HG03039 (cell line): ENCODE measurements around the gene ADGRA1.
"Not testable (repeated sequence)": the region's sequence is repeated elsewhere in the genome, so short reads cannot be mapped to it uniquely, and the experiment has no call there.

Experiments used
- ATAC-seq: cut with Tn5 transposase; IDR thresholded peaks from one replicate; pipeline ENCODE4 v1.9.1; 2021; ENCODE audit warnings: mild to moderate bottlenecking, moderate library complexity; ENCODE audit not compliant: unreplicated experiment

ADGRA1 gene

DNA sequence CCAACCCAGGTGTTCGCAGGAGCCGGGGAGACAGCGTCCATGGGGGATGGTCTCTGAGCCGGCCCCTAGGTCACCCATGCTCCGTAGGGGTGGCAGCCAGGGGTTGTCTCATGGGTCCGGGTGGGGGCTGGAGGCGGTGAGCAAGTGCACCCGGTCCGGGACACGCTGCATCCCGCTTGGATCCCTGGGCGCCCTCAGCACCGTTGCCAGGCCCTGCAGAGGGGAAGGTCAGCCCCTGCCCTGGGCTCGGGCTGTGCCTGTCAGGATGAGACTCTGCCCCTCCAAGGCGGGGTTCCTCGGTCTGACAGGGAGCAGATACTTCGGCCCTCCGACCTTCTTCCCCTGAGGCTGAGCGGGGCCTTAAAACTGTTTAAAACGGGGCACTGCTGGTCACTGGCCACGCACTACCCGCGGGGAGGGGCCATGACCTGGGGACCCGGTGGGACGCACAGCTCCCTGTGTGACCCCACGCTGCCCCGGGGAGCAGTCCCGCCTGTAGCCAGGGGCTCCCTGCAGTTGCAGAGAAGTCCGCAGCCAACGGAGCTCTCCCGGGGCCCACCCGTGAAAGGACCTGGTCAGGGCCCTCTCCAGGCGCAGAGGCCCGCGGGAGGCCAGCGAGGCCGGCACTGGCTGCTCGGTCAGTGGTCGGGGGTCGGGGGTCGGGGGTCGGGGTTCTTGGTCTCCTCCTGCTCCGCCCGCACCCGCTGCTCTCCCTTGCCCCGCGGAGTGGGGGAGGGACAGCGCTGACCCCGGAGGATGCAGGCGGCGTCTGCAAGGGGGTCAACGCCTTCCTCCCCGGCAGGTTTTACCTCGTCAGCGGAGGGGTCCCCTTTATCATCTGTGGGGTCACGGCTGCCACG, 38.9 kb downstream of the ADGRA1 start:
- ATAC-seq = no peak

DNA sequence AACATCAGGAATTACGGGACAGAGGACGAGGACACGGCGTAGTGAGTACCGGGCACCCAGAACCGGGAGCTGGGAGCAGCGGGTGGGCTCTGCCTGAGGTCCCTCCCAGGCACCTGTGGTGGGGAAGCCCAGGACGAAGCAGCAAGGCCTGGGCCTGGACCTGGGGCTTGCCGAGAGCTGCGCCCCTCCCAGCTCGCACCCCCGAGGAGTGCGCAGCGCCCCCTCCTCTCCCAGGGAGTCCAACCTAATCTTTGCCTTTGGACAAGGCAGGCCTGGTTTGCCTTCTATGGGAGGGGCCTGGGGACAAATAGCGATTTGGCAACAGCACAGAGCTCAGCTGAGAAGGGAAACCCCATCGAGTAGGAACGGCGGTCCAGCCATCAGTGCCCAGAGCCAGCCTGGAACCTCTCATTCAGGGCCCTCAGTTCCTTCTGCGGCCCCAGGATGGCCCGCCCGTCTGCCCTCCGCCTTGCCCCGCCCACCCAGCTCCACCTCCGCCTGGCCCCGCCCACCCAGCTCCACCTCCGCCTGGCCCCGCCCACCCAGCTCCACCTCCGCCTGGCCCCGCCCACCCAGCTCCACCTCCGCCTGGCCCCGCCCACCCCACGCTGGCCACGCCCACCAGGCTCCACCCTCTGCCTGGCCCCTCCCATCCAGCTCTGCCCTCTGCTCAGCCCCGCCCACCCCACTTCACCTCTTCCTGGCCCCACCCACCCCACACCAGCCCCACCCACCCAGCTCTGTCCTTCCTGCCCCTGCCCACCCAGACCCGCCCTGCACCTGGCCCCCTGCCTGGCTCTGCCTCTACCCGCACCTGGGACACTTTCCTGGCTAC, 39.8 kb downstream of the ADGRA1 start:
- ATAC-seq = no peak

GRCh38 chr10:133128126-133129070, 40.7 kb downstream of the ADGRA1 start:
- ATAC-seq = no peak

DNA sequence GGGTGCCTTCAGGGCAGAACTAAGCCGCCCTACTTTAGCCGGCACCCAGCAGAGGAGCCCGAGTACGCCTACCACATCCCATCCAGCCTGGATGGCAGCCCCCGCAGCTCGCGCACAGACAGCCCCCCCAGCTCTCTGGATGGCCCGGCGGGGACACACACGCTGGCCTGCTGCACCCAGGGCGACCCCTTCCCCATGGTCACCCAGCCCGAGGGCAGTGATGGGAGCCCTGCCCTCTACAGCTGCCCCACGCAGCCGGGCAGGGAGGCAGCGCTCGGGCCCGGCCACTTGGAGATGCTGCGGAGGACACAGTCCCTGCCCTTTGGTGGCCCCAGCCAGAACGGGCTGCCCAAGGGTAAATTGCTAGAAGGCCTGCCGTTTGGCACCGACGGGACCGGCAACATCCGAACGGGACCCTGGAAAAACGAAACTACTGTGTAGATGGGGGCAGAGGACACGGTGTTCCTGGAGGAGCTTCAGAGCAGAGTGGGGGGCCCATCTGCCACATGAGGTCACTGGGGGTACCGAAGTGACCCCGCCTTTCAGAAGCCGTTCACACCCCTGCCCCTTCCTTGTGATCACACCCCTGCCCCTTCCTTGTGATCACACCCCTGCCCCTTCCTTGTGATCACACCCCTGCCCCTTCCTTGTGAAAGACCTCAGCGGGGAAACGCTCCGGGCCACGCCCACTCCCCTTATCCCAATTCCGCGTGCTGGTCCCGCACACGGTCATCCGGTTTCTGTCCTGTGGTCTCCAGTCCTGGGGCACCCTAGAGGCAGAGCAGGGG, 41.5 kb downstream of the ADGRA1 start:
- ATAC-seq = no peak

GRCh38 chr10:133129859-133130495, 42.3 kb downstream of the ADGRA1 start:
- ATAC-seq = no peak

DNA sequence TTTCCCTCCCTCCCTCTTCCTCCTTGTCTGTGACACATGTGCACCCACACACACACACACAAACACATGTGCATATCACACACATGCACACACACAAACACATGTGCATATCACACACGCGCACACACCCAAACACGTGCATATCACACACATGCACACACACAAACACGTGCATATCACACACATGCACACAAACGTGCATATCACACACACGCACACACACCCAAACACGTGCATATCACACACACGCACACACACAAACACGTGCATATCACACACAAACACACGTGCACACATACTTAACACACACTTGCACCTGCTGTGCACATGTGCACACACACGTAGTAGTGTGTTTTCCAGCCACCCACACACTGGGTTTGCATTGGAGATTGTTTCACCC, 42.9 kb downstream of the ADGRA1 start:
- ATAC-seq = no peak

- no peak for ATAC-seq
Measured at GRCh38 chr10:133131053-133131452, 43.3 kb downstream of the ADGRA1 start.

DNA sequence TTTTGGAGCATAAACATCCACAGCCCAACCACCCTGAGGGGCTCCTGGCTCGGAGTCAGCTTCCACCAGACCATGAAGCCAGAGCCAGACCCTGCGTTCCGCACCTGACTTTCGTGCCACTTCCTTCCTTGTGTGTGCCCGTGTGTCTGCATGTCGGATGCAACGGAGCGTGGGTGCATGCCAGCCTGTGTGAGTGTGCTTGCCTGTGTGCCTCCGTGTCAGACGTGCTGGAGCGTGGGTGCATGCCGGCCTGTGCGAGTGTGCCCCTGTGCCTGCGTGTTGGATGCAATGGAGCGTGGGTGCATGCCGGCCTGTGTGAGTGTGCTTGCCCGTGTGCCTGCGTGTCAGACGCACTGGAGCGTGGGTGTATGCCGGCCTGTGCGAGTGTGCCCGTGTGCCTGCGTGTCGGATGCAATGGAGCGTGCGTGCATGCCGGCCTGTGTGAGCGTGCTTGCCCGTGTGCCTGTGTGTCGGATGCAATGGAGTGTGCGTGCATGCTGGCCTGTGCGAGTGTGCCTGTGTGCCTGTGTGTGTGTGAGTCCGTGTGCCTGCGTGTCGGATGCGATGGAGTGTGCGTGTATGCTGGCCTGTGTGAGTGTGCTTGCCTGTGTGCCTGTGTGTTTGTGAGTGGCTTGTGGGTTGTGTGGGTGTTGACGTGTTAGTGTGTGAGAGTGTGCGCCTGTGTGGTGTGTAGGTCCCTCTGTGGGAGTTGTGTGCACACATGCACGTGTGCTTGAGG, 44.2 kb downstream of the ADGRA1 start:
- ATAC-seq = no peak

DNA sequence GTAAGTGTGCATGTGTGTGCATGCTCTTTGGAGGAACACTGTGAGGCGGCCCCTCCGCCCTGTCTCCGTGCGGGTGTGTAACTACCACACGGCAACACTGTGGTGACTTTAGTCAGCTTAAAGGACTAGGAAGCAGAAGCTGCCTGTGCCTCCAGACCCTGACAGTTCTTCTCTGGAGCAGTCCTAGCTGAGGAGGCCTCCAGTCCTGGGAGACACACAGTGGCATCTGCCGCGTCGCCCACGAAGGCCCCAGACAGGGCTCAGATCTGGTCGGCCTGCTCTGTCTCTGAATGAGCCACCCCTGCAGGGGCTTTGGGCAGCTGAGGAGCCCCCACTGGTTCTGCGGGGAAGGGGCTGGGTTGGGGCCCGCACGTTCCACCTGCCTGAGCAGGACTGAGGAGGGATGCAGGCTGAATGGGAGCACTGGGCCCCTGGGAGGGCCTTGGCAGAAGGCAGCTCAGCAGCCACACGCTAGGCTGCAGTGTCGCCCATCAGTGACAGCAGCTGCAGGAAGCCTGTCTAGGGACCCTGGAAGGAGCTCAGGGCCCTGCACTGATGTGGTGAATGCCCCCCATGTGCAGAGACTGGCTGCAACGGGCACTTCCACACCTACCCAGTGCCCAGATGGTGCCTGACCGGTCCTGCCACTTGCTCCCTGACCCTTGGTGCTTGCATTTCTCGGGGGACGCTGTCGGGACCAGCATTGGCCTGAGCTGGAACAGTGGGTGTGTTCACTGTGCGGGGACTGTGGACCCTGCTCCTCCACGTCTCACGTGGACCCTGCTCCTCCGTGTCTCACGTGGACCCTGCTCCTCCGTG, 45.0 kb downstream of the ADGRA1 start:
- no peak for ATAC-seq

- no peak for ATAC-seq
Measured at GRCh38 chr10:133133471-133134231, 45.9 kb downstream of the ADGRA1 start.

DNA sequence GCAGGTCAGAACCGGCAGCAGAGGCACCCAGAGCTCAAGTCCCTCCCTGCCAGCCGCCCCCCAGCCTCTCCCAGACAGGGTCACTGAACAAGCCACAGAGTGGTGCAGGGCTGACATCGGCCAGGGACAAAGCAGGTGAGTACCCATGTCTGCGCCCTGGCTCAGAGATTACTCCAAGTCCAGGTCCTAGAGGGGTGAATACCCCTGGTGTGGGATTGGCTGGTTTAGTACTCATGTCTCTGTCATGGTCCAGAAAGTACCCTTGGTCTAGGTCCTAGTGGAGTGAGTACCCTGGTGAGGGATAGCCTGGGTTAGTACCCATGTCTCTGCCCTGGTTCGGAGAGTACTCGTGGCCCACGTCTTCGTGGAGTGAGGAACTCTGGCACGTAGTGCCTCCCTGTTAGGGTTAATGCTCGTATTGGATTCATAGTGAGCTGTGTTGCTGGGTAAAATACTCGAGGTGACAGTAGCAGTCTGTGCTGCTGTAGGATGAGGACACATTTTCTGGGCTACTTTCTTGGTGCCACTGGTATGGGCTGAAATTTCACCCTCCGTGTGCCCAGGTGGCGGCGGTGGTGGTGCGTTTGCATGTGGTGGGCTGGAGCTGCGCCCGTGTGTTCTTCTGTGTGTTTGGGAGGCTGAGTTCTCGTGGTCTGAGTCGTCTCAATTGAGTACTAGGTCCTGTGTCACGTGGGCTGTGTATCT, 46.8 kb downstream of the ADGRA1 start:
- ATAC-seq = no peak

GRCh38 chr10:133135116-133135465, 47.4 kb downstream of the ADGRA1 start:
- no peak for ATAC-seq

GRCh38 chr10:133137486-133138145, 49.9 kb downstream of the ADGRA1 start:
- not testable (repeated sequence) for ATAC-seq

- no peak for ATAC-seq
Measured at GRCh38 chr10:133139551-133140065, 51.9 kb downstream of the ADGRA1 start.

DNA sequence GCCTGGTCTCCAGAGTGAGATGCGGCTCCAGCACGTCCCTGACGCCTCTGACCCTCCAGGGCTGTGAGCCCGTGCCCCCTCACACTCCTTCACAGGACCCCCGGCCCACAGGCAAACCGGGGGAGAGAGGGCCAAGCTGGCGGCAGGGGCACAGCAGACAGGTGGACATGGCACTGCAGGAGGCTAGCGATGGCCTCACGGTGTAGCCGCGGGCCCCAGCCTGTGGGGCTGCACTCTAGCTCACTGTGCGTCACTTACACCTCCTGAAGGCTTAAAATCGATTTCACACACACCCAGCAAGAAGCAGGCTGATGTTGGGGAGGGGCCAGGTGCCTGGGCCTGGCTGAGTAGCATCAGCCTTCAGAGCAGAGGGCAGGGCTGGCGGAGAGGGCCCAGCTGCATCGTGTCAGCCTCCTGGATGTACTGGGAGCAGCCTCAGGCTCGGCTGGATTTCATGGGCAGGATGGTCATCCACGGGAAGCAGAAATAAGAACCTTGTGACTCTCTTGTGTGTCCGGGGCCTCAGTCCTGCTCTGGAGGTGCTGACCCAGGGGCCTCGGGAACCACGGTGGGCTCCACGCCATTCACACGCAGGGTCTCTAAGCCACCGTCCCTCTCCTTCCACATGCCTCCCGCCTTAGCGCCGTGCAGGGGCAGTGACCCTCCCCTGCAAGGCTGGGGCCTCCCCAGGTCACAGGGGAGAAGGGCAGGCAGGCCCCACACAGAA, 52.9 kb downstream of the ADGRA1 start:
- ATAC-seq = no peak
